A673 (cell line): Measurements from ENCODE around the gene FRMD4A. TPM values are rescaled to one million over a fixed set of nuclear protein-coding genes. Genes with fewer than 3 reads are reported as not detected.

Experiments
- BruUV-seq: library from RNA; stranded (reverse); fragments of 400-500 nt; replicated peaks from 2 replicates; lab custom pipeline; 2021; lab: Mats Ljungman, UMichigan
- CTCF ChIA-PET: fragments of 300-600 bp; sonication (Branson Sonifier 250); formaldehyde crosslinking; loops from one replicate; lab custom pipeline; 2022; ENCODE audit warnings: antibody characterized with exemption; lab: Charles Lee
- POLR2A ChIA-PET: fragments of 300-600 bp; sonication (Branson Sonifier 250); formaldehyde crosslinking; loops from one replicate; lab custom pipeline; 2022; ENCODE audit warnings: antibody characterized with exemption; ENCODE audit not compliant: low non-redundant PET; lab: Charles Lee
- DNase-seq: peaks from one replicate; pipeline ENCODE4 v3.0.0-alpha.2; 2015; ENCODE audit warnings: low spot score
- H3K27ac ChIP-seq: fragments of 200-600 bp; sonication (generic); 2 replicates; pipeline ENCODE4 v1.5.1; 2016; ENCODE audit warnings: mixed run types, low read depth, mild to moderate bottlenecking, mixed read lengths, antibody characterized with exemption, low read length; ENCODE audit not compliant: poor library complexity, severe bottlenecking
- H3K27me3 ChIP-seq: fragments of 200-600 bp; sonication (generic); replicated peaks from 2 replicates; pipeline ENCODE4 v1.6.1; 2017; ENCODE audit warnings: mixed run types, low read depth, mild to moderate bottlenecking, mixed read lengths, antibody characterized with exemption, low read length; ENCODE audit not compliant: insufficient read depth, poor library complexity
- H3K36me3 ChIP-seq: fragments of 200-600 bp; sonication (generic); 2 replicates; pipeline ENCODE4 v1.6.1; 2016; ENCODE audit warnings: mixed run types, mild to moderate bottlenecking, mixed read lengths, antibody characterized with exemption, low read length; ENCODE audit not compliant: insufficient read depth, poor library complexity, severe bottlenecking
- H3K4me1 ChIP-seq: fragments of 200-600 bp; sonication (generic); 2 replicates; pipeline ENCODE4 v1.6.1; 2017; ENCODE audit warnings: mixed run types, mild to moderate bottlenecking, mixed read lengths, antibody characterized with exemption, low read length; ENCODE audit not compliant: insufficient read depth, poor library complexity, severe bottlenecking
- H3K4me3 ChIP-seq: fragments of 200-600 bp; sonication (generic); 2 replicates; pipeline ENCODE4 v1.5.1; 2016; ENCODE audit warnings: low read depth, mixed run types, mild to moderate bottlenecking, mixed read lengths, low read length; ENCODE audit not compliant: poor library complexity, severe bottlenecking
- H3K9me3 ChIP-seq: fragments of 200-600 bp; sonication (generic); 2 replicates; pipeline ENCODE4 v1.6.1; 2016; ENCODE audit warnings: mixed run types, low read depth, mild to moderate bottlenecking, mixed read lengths, antibody characterized with exemption, low read length; ENCODE audit not compliant: poor library complexity, severe bottlenecking
- CTCF ChIP-seq: fragments of 300-800, 200-600 bp; sonication (generic); conservative IDR thresholded peaks from 2 replicates; pipeline ENCODE4 v1.5.1; 2017; ENCODE audit warnings: low read depth, mild to moderate bottlenecking, antibody characterized with exemption, low read length, moderate library complexity, mixed read lengths
- EZH2 ChIP-seq: fragments of 200-600 bp; sonication (generic); IDR thresholded peaks from 2 replicates; pipeline ENCODE4 v1.6.1; 2017; ENCODE audit warnings: borderline replicate concordance, low read depth, mild to moderate bottlenecking, mixed read lengths, antibody characterized with exemption, low read length; ENCODE audit not compliant: poor library complexity, severe bottlenecking
- intact Hi-C: fragments of 100-400 bp; cut with micrococcal nuclease; formaldehyde crosslinking; loops from one replicate; pipeline ENCODE4 v1.10.0; 2022; ENCODE audit not compliant: unreplicated experiment
- total RNA-seq: library from RNA; stranded (reverse); gene quantifications from 2 replicates; pipeline ENCODE4 v1.2.3, GENCODE V29; 2021

The FRMD4A gene
- total RNA-seq, 1 experiment from 2014 or later, result 26.3 TPM

- Histone ChIP-seq H3K4me1 (peaks cover 16% of the 10 kb centered on the region), H3K4me3 (no peak overlapping the region), H3K36me3 (no peaks in the 10 kb centered on the region), H3K27ac (no peak overlapping the region), H3K27me3 (no peaks in the 10 kb centered on the region), H3K9me3 (no peaks in the 10 kb centered on the region)
- intact Hi-C loops, result no loop called here
- no TSS peak for BruUV-seq
- ChIA-PET POLR2A (no interaction called here), CTCF (no interaction called here)
- no peak for DNase-seq
- TF ChIP-seq EZH2 (no peak), CTCF (no peak)
Measured at GRCh38 chr10:13733071-13733470, 597.7 kb downstream of the FRMD4A start.

GRCh38 chr10:13732465-13732881 lies 598.3 kb downstream of the FRMD4A start:
- intact Hi-C loops, result no loop called here
- no peaks in the 10 kb centered on the region for H3K27me3 ChIP-seq
- no peak for DNase-seq
- TF ChIP-seq EZH2 (no peak), CTCF (no peak)
- H3K9me3 ChIP-seq, result no peaks in the 10 kb centered on the region
- no TSS peak for BruUV-seq
- no peaks in the 10 kb centered on the region for H3K36me3 ChIP-seq
- H3K4me1 ChIP-seq, result peaks cover 16% of the 10 kb centered on the region
- no peak overlapping the region for H3K4me3 ChIP-seq
- CTCF ChIA-PET, result no interaction called here
- H3K27ac ChIP-seq, result no peak overlapping the region
- POLR2A ChIA-PET, result no interaction called here

- peaks cover 16% of the 10 kb centered on the region for H3K4me1 ChIP-seq
- H3K9me3 ChIP-seq, result no peaks in the 10 kb centered on the region
- no peak overlapping the region for H3K27ac ChIP-seq
- ChIA-PET POLR2A (no interaction called here), CTCF (no interaction called here)
- DNase-seq, result no peak
- TF ChIP-seq EZH2 (no peak), CTCF (no peak)
- no peaks in the 10 kb centered on the region for H3K27me3 ChIP-seq
- BruUV-seq, result no TSS peak
- H3K36me3 ChIP-seq, result no peaks in the 10 kb centered on the region
- no peak overlapping the region for H3K4me3 ChIP-seq
- intact Hi-C loops, result no loop called here
Measured at GRCh38 chr10:13731799-13732198, 598.9 kb downstream of the FRMD4A start.
